GM10266 (cell line): ENCODE measurements around the gene MARCO.
"Not testable (repeated sequence)": the region's sequence is repeated elsewhere in the genome, so short reads cannot be mapped to it uniquely, and the experiment has no call there.

Experiments used
- DNase-seq: peaks from one replicate; pipeline ENCODE4 v3.0.0; 2012; ENCODE audit errors: extremely low spot score
- CTCF ChIP-seq: IDR thresholded peaks from 2 replicates; pipeline ENCODE4 v1.5.1; 2012; ENCODE audit warnings: mild to moderate bottlenecking, low read depth; ENCODE audit not compliant: control insufficient read depth, insufficient read depth; ENCODE audit errors: missing control alignments

Gene MARCO

GRCh38 chr2:119024568-119024967 is 82.6 kb downstream of the MARCO start:
- DNase-seq = no peak

GRCh38 chr2:119025013-119025412 is 83.0 kb downstream of the MARCO start:
- DNase-seq = no peak
- no peak for TF ChIP-seq CTCF

More at GRCh38 chr2:119024568-119024967, 82.6 kb downstream of the MARCO start:
- TF ChIP-seq CTCF = no peak

GRCh38 chr2:119025762-119026351 is 83.9 kb downstream of the MARCO start:
- TF ChIP-seq CTCF = no peak
- DNase-seq = no peak

GRCh38 chr2:119026890-119027289 is 84.9 kb downstream of the MARCO start:
- DNase-seq = no peak
- no peak for TF ChIP-seq CTCF

- DNase-seq = no peak
- peak; percentile 45 for TF ChIP-seq CTCF
These were observed 86.6 kb downstream of the MARCO start for GRCh38 chr2:119028327-119029174.

- TF ChIP-seq CTCF = no peak
These were observed 87.3 kb downstream of the MARCO start for GRCh38 chr2:119029297-119029696.

GRCh38 chr2:119037922-119038321 is 95.9 kb downstream of the MARCO start:
- not testable (repeated sequence) for DNase-seq

More at GRCh38 chr2:119029297-119029696, 87.3 kb downstream of the MARCO start:
- no peak for DNase-seq
